Peyer's patch (tissue), 4 donors: Measurements from ENCODE around the gene MTMR6.

ENCODE experiments used
- POLR2A ChIP-seq, 2 donors: fragments of 450-650 bp; IDR thresholded peaks; one replicate each; pipeline ENCODE4 v1.5.1; 2017; ENCODE audit warnings: antibody characterized with exemption in 2 of 2, mild to moderate bottlenecking in 2 of 2, moderate library complexity in 2 of 2
- TF ChIP-seq, protein P1 (sequence below), 6 experiments: fragments of 450-650 bp in 4 of 6; fragments of 200-600 bp in 2 of 6; sonication (generic) in 1 of 6; IDR thresholded peaks; one replicate each; pipeline ENCODE4 v1.5.1; 2017 to 2019; ENCODE audit warnings: antibody characterized with exemption in 6 of 6, mild to moderate bottlenecking in 3 of 6, moderate library complexity in 1 of 6

DNA sequence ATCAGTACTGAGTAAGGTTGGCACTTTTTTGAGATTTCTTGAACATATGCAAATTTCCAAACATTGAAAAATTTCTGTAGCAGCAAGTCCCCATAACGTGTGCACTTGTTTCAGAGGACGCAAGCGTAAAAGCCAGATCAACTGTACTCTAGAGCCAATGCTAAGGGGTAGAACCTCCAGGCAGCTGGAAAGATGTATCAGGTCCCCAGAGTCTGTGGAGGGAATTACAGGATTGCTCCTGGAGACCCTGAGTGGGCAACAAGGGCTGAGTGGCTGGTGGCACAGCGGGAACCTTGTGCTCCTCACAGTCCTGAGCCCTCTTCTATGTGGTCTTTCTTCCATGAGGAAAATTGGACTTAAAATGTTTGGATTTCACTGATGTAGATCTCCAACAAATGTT is 61.3 kb downstream of the MTMR6 start:
- TF ChIP-seq, protein P1, sequence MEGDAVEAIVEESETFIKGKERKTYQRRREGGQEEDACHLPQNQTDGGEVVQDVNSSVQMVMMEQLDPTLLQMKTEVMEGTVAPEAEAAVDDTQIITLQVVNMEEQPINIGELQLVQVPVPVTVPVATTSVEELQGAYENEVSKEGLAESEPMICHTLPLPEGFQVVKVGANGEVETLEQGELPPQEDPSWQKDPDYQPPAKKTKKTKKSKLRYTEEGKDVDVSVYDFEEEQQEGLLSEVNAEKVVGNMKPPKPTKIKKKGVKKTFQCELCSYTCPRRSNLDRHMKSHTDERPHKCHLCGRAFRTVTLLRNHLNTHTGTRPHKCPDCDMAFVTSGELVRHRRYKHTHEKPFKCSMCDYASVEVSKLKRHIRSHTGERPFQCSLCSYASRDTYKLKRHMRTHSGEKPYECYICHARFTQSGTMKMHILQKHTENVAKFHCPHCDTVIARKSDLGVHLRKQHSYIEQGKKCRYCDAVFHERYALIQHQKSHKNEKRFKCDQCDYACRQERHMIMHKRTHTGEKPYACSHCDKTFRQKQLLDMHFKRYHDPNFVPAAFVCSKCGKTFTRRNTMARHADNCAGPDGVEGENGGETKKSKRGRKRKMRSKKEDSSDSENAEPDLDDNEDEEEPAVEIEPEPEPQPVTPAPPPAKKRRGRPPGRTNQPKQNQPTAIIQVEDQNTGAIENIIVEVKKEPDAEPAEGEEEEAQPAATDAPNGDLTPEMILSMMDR (IDR thresholded peaks at IDR 0.05) = no peak
- no peak for TF ChIP-seq POLR2A (IDR thresholded peaks at IDR 0.05)
